ENCODE measurements around the gene NR2F2.

Gene NR2F2

GRCh38 chr15:96381463-96381862, 51.0 kb downstream of the NR2F2 start:
- Mint-ChIP-seq H3K4me3 (no peak overlapping the region), H3K36me3 (no peaks in the 10 kb centered on the region), H3K4me1 (no peaks in the 10 kb centered on the region), H3K9me3 (peaks cover 11% of the 10 kb centered on the region), H3K27me3 (peaks cover 14% of the 10 kb centered on the region), H3K27ac (no peak overlapping the region)

GRCh38 chr15:96385195-96385594, 54.7 kb downstream of the NR2F2 start:
- no peaks in the 10 kb centered on the region for H3K36me3 Mint-ChIP-seq
- H3K4me3 Mint-ChIP-seq, result no peak overlapping the region

GRCh38 chr15:96388673-96389072, 58.2 kb downstream of the NR2F2 start:
- Mint-ChIP-seq H3K4me1 (no peaks in the 10 kb centered on the region), H3K27ac (no peak overlapping the region), H3K4me3 (no peak overlapping the region), H3K9me3 (peaks cover 8% of the 10 kb centered on the region), H3K36me3 (no peaks in the 10 kb centered on the region), H3K27me3 (peaks cover 32% of the 10 kb centered on the region)

More at GRCh38 chr15:96385195-96385594, 54.7 kb downstream of the NR2F2 start:
- Mint-ChIP-seq H3K27ac (no peak overlapping the region), H3K9me3 (peaks cover 8% of the 10 kb centered on the region), H3K4me1 (no peaks in the 10 kb centered on the region), H3K27me3 (peaks cover 25% of the 10 kb centered on the region)
